NB4 (cell line): ENCODE measurements around the gene SEC31B.

ENCODE experiments used
- DNase-seq: peaks from one replicate; pipeline ENCODE4 v3.0.0; 2010; ENCODE audit warnings: low read depth
- H3K4me3 ChIP-seq: one replicate; pipeline ENCODE4 v1.5.1; 2011; ENCODE audit warnings: mild to moderate bottlenecking, low read depth, low read length, moderate library complexity
- MYC ChIP-seq: IDR thresholded peaks from 2 replicates; pipeline ENCODE4 v1.6.1; 2011; ENCODE audit warnings: low read depth, low read length
- POLR2A ChIP-seq: IDR thresholded peaks from 2 replicates; pipeline ENCODE4 v1.6.1; 2011; ENCODE audit warnings: mild to moderate bottlenecking; ENCODE audit not compliant: insufficient read length; ENCODE audit errors: extremely low read depth
- TF ChIP-seq, protein P1 (sequence below): IDR thresholded peaks from one replicate; pipeline ENCODE4 v1.5.1; 2012; ENCODE audit warnings: low read depth, low read length
- TF ChIP-seq, protein P2 (sequence below): IDR thresholded peaks from 2 replicates; pipeline ENCODE4 v1.6.1; 2011; ENCODE audit warnings: low read depth, low read length

Gene SEC31B

DNA sequence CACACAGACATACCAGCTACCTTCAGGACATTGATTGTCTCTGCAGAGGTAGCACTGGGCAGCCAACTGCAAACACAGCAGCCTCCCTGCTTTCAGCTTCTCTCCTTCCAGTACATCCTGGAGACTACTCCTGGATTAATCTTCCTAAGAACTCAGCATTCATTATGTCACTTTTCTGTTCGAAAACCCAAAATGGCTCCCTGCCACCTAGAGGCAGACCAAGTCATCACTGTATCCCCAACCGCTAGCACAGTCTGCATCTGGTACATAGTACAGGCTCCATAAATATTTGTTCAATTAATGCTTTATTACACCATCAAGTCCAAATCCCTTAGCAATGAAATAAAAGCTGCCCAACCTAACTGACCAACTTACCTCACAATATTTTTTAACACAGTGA lies 5.0 kb upstream of the SEC31B start:
- no peak for TF ChIP-seq POLR2A
- TF ChIP-seq, protein P1, sequence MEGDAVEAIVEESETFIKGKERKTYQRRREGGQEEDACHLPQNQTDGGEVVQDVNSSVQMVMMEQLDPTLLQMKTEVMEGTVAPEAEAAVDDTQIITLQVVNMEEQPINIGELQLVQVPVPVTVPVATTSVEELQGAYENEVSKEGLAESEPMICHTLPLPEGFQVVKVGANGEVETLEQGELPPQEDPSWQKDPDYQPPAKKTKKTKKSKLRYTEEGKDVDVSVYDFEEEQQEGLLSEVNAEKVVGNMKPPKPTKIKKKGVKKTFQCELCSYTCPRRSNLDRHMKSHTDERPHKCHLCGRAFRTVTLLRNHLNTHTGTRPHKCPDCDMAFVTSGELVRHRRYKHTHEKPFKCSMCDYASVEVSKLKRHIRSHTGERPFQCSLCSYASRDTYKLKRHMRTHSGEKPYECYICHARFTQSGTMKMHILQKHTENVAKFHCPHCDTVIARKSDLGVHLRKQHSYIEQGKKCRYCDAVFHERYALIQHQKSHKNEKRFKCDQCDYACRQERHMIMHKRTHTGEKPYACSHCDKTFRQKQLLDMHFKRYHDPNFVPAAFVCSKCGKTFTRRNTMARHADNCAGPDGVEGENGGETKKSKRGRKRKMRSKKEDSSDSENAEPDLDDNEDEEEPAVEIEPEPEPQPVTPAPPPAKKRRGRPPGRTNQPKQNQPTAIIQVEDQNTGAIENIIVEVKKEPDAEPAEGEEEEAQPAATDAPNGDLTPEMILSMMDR: peak; percentile 15
- no peak overlapping the region for H3K4me3 ChIP-seq
- no peak for DNase-seq

DNA sequence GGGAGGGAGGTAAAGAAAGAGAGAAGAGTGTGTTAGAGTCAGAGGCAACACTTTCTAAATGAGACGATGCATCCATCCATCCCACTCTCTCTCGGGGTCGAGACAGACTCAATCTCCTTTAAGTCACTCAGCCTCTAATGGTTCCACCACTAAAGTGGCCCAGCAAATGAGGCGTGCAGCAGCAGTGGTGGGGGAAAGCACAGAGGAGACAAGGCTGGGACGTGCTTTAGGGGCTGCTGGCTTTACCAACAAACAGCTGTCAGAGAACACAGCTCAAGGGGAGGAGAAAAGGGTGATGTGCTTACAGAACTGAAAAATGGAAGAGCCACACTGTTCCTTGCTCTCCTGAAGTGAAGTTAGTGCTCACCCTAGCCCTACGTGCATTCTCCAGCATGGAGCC lies 4.5 kb upstream of the SEC31B start:
- no peak overlapping the region for H3K4me3 ChIP-seq
- no peak for DNase-seq
- TF ChIP-seq, protein P2, sequence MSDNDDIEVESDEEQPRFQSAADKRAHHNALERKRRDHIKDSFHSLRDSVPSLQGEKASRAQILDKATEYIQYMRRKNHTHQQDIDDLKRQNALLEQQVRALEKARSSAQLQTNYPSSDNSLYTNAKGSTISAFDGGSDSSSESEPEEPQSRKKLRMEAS: no peak
- TF ChIP-seq MYC: no peak
- TF ChIP-seq, protein P1: no peak
- no peak for TF ChIP-seq POLR2A

DNA sequence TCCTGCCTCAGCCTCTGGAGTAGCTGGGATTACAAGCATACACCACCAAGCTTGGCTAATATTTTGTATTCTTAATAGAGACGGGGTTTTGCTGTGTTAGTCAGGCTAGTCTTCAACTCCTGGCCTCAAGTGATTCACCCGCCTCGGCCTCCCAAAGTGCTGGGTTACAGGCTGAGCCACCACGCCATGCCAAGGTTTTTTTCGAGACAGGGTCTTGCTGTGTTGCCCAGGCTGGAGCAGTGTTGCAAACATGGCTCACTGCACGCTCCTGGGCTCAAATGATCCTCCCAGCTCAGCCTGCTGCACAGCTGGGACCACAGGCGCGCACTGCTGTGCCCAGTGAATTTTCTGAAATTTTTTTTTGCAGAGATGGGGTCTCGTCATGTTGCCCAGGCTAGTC lies 3.3 kb upstream of the SEC31B start:
- TF ChIP-seq, protein P2: no peak
- TF ChIP-seq MYC (no peak), POLR2A (no peak)
- TF ChIP-seq, protein P1: no peak
- no peak for DNase-seq
- no peak overlapping the region for H3K4me3 ChIP-seq

DNA sequence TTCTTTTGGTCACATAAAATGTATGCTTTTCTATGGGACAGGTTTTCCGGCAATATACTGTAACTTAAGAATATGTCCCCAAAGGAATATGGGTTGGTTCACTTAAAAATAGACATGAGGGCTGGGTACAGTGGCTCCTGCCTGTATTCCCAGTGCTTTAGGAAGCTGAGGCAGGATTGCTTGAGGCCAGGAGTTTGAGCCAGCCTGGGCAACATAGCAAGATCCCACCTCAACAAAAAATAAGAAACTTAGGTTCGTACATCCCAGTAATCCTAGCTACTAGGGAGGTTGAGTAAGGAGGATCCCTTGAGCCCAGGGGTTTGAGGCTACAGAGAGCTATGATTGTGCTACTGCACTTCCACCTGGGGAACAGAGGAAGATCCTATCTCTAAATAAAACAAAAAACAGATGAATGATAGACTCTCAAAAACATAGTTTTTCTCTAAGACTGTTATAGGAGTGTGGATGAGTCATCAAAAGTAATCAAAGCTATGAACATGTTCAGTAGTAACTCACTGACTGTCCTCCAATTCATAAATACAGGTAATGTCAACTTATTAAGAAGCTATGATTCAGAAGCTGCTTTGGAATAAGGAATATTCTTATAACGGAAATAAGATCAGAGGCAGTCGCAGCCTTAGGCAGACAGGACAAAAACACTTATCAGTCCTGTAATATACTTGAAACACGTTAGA lies 2.6 kb upstream of the SEC31B start:
- no peak overlapping the region for H3K4me3 ChIP-seq
- TF ChIP-seq POLR2A (no peak), MYC (no peak)
- TF ChIP-seq, protein P1: no peak
- TF ChIP-seq, protein P2: no peak
- DNase-seq: no peak

DNA sequence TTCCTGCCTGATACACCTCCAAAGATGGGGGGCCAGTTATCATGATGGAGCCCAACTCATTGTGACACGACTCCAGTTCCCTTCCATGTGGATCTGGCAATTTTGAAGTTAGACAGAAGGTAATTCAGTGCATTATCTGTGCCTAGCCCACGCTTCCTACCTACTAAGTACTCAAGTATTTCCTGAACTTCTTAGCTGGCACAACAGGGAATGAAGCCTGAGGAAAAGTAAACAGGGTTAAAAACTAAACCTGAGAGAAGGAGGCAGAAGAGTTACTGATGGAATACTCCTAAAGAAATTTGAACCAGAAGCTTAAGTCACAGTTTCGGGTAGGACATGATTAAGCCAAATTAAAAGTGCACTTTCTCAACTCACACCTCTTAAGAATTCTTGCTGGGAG lies 1.1 kb upstream of the SEC31B start:
- TF ChIP-seq POLR2A (no peak), MYC (no peak)
- TF ChIP-seq, protein P1: no peak
- TF ChIP-seq, protein P2: no peak
- no peak for DNase-seq
- no peak overlapping the region for H3K4me3 ChIP-seq
